Ectodermal cell (in vitro differentiated cells): ENCODE measurements around the gene ACAD8.
A peak's percentile ranks its signal among the peaks of the same experiment; 100 is the strongest.
"Not testable (repeated sequence)": the region's sequence is repeated elsewhere in the genome, so short reads cannot be mapped to it uniquely, and the experiment has no call there.

Experiments used
- H3K27ac ChIP-seq: 2 replicates; pipeline ENCODE4 v1.7.0; 2013; ENCODE audit warnings: mild to moderate bottlenecking, low read depth, low read length; ENCODE audit not compliant: insufficient read depth, poor library complexity, severe bottlenecking
- H3K27me3 ChIP-seq: 2 replicates; pipeline ENCODE4 v1.7.0; 2013; ENCODE audit warnings: mild to moderate bottlenecking, low read length; ENCODE audit not compliant: insufficient read depth, control insufficient read depth, poor library complexity, severe bottlenecking
- H3K36me3 ChIP-seq: one replicate; pipeline ENCODE4 v1.7.0; 2013; ENCODE audit warnings: low read length; ENCODE audit not compliant: control insufficient read depth, insufficient read depth
- H3K4me1 ChIP-seq: one replicate; pipeline ENCODE4 v1.7.0; 2013; ENCODE audit warnings: low read length; ENCODE audit not compliant: control insufficient read depth, insufficient read depth
- H3K4me3 ChIP-seq: 2 replicates; pipeline ENCODE4 v1.7.0; 2013; ENCODE audit warnings: low read depth, low read length, control low read depth; ENCODE audit not compliant: insufficient read depth
- H3K9me3 ChIP-seq: 2 replicates; pipeline ENCODE4 v1.7.0; 2013; ENCODE audit warnings: mild to moderate bottlenecking, low read length, moderate library complexity; ENCODE audit not compliant: control insufficient read depth
- WGBS, 2 experiments: methylation state at CpG; one replicate each; pipeline ENCODE4 v1.1.7; 2013; ENCODE audit warnings: missing lambda C conversion rate in 2 of 2; 5-methylcytosine and 5-hydroxymethylcytosine counted together

ACAD8 gene

DNA sequence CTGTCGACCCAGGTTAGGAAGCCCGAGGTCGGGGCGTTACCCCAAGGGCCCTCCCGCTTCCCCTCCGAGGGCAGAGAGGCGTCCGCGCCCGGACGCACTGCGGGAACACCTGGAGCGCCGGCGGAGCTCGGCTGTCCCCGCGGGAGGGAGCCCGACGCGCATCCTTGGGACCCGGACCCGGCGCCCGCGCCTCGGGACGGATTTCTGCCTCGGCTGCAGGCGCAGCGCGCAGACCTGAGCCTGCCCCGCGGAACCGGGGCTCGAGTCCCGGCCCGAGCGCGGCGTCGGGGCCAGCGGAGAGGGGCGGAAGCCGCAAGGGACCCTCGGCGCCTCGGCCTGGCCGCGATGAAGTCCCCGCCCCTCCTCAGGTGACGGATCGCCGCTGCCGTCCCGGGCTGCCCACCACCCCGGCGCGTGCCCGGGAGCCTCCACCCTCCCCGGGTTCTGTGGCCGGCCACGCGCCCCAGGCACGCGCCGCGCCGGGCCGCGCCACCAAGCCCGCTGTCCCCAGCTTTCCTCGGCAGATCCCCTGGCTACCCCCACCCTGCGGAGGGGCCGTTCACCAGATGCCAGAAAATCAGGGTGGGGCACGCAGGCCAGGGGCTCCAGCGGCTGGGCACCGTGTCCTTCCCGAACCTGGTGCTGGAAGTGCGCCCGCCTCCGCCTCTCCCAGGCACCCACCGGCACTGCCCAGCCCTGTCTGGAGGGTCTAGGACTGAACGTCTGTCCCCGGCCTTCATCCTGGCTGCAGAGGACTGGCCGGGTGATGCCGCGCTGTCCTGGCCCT is 23.2 kb downstream of the ACAD8 start:
- H3K9me3 ChIP-seq = no peaks in the 10 kb centered on the region
- peak overlapping the region; percentile 41 for H3K4me3 ChIP-seq
- WGBS, 2 experiments = 0% methylated on average over 88 of the region's 88 CpGs
- peaks cover 75% of the 10 kb centered on the region for H3K27me3 ChIP-seq
- H3K4me1 ChIP-seq = peaks cover 10% of the 10 kb centered on the region
- H3K36me3 ChIP-seq = no peaks in the 10 kb centered on the region
- no peak overlapping the region for H3K27ac ChIP-seq

DNA sequence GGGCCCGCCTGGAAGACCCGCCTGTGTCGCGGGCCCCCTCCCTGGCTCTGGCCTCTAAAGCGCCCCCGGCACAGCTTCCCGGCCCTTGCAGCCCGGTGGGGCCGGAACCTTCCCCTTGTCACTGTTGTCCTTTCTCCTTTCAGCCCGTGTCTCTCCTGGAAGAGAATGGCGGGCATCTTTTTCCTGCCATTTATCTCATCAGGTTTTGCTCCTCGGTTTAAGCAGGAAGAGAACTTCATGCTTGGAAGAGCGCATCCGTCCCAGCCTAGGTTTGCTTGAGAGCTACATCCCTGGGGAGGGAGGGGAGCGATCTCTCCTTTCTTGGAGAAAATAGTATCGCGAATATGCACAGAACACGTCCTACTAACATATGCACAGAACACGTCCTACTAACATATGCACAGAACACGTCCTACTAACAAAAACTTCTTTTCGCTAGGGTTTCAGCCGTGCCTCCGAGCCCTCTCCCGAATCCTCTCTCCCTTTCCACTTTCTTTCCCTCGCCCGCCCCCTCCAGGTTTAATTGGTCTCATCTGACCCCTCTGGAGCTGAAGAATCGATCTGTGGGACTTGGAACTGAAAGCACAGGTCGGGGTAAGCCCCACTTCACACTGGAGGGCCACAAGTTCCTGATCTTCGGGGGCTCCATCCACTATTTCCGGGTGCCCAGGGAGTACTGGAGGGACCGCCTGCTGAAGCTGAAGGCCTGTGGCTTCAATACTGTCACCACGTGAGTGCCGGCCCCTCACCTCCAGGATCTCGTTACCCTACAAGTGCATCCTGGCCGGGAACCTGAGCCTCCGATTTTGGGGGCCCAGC is 24.0 kb downstream of the ACAD8 start:
- H3K27me3 ChIP-seq = peaks cover 67% of the 10 kb centered on the region
- WGBS, 2 experiments = 15 to 17% methylated on average over 36 of the region's 36 CpGs

GRCh38 chr11:134278356-134278755 is 25.0 kb downstream of the ACAD8 start:
- WGBS, 2 experiments = 89 to 90% methylated on average over 4 of the region's 4 CpGs
- Histone ChIP-seq H3K4me3 (no peak overlapping the region), H3K4me1 (peaks cover under 1% of the 10 kb centered on the region), H3K27ac (no peak overlapping the region), H3K36me3 (no peaks in the 10 kb centered on the region), H3K27me3 (peaks cover 57% of the 10 kb centered on the region), H3K9me3 (no peaks in the 10 kb centered on the region)

More for the DNA sequence above, 24.0 kb downstream of the ACAD8 start:
- Histone ChIP-seq H3K4me3 (peak overlapping the region; percentile 41), H3K27ac (no peak overlapping the region), H3K36me3 (no peaks in the 10 kb centered on the region), H3K9me3 (no peaks in the 10 kb centered on the region), H3K4me1 (peaks cover 10% of the 10 kb centered on the region)

DNA sequence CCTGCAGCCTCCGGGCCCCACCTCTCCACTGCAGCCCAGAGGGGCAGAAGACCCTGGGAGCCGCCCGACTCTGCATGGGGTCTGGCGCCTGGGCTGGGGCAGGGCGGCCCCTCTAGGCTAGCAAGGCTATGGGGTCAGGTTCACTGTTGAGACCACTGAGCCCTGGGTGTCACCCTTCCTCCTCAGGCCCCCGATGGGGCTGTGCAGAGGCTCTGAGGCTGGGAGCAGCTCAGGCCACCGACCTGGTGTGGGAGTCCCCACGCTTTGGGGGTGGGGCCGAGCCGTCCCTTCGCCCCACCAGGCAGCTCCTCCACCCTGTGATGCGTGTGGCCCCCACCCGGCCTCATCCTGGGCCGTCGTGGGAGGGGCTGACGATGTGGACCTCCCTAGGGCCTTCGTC is 28.3 kb downstream of the ACAD8 start:
- WGBS, 2 experiments = 84 to 85% methylated on average over 9 to 11 of the region's 17 CpGs
- H3K4me3 ChIP-seq, H3K4me1 ChIP-seq, H3K36me3 ChIP-seq, H3K9me3 ChIP-seq, H3K27ac ChIP-seq: not testable (repeated sequence)
- peaks cover 25% of the 10 kb centered on the region for H3K27me3 ChIP-seq

GRCh38 chr11:134282121-134283045 is 29.0 kb downstream of the ACAD8 start:
- H3K9me3 ChIP-seq = no peaks in the 10 kb centered on the region
- WGBS, 2 experiments = 90 to 91% methylated on average over 22 of the region's 22 CpGs
- no peak overlapping the region for H3K4me3 ChIP-seq
- H3K27ac ChIP-seq = no peak overlapping the region
- peaks cover 17% of the 10 kb centered on the region for H3K27me3 ChIP-seq
- no peaks in the 10 kb centered on the region for H3K36me3 ChIP-seq
- no peaks in the 10 kb centered on the region for H3K4me1 ChIP-seq

DNA sequence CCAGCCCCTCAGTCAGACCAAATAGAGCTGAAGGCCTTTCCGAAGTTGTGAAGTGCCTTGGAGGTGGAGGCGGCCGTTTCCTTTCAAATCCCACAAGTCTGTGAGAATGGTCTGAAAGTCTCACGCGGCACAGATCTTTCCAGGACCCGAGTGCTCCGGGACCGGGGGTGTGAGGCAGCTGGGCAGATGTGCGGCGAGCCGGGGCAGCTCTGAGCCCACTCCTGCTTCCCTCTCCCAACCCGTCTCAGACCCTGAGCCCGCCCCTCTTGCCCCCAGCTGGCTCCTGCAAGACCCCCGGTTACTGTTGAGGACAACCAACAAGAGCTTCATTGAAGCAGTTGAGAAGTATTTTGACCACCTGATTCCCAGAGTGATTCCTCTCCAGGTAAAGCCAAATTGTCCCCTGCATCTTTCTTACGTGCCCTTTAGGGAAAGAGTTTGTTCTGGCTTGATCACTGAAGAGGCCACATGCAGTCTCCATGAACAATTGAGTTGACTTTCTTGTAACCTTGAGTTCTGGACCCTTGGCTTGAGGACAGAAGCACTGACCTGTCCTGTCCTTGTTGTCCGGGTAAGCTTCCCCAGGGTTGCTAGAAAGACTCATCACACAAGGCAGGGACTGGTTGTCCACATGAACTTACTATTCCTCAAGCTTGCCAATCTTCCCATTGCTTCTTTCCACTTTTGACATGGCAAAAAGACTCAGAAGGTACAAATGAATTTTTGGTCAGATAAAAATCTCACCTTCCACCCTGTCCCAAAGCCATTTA is 30.3 kb downstream of the ACAD8 start:
- 92% methylated on average over 16 of the region's 16 CpGs for WGBS, 2 experiments

GRCh38 chr11:134284349-134284748 is 31.0 kb downstream of the ACAD8 start:
- H3K4me1 ChIP-seq, H3K9me3 ChIP-seq, H3K4me3 ChIP-seq, H3K36me3 ChIP-seq, H3K27me3 ChIP-seq, H3K27ac ChIP-seq: not testable (repeated sequence)
- 91 to 92% methylated on average over 5 of the region's 5 CpGs for WGBS, 2 experiments

More for the DNA sequence above, 30.3 kb downstream of the ACAD8 start:
- H3K4me3 ChIP-seq = no peak overlapping the region
- H3K27me3 ChIP-seq = peaks cover 5% of the 10 kb centered on the region
- no peak overlapping the region for H3K27ac ChIP-seq
- no peaks in the 10 kb centered on the region for H3K4me1 ChIP-seq
- no peaks in the 10 kb centered on the region for H3K36me3 ChIP-seq
- H3K9me3 ChIP-seq = no peaks in the 10 kb centered on the region

- no peak overlapping the region for H3K27ac ChIP-seq
- 92 to 95% methylated on average over 12 of the region's 12 CpGs for WGBS, 2 experiments
- H3K4me1 ChIP-seq = no peaks in the 10 kb centered on the region
- no peaks in the 10 kb centered on the region for H3K36me3 ChIP-seq
- H3K27me3 ChIP-seq = no peaks in the 10 kb centered on the region
- H3K9me3 ChIP-seq = no peaks in the 10 kb centered on the region
- no peak overlapping the region for H3K4me3 ChIP-seq
Observed at GRCh38 chr11:134287561-134287960, 34.2 kb downstream of the ACAD8 start.

DNA sequence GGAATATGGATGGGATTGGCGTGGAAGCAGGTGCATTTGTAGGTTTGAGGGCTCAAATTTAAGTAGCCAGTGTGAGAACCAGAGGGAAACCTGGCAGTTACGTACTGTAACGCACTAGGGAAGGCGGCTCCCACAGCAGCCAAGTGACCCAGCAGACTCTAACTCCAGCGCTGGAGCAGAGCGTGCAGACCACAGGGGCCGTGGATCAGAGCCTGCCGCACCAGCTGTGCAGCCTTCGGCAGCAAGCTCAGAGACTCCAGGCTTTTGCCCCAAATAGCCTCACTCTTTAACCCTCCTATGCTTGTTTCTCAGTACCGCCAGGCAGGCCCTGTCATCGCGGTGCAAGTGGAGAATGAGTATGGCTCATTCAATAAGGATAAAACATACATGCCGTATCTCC is 35.1 kb downstream of the ACAD8 start:
- no peaks in the 10 kb centered on the region for H3K9me3 ChIP-seq
- no peaks in the 10 kb centered on the region for H3K27me3 ChIP-seq
- H3K4me1 ChIP-seq = no peaks in the 10 kb centered on the region
- H3K4me3 ChIP-seq = no peak overlapping the region
- no peak overlapping the region for H3K27ac ChIP-seq
- WGBS, 2 experiments = 95 to 96% methylated on average over 13 of the region's 13 CpGs
- no peaks in the 10 kb centered on the region for H3K36me3 ChIP-seq
